Measurements from ENCODE around the gene STOML2.

GRCh38 chr9:35105571-35106342 lies 2.8 kb upstream of the STOML2 start:
- TF ChIP-seq POLR2A (IDR thresholded peaks at IDR 0.05) (no peak), CTCF (IDR thresholded peaks at IDR 0.05) (no peak)
